Muscle layer of duodenum (tissue), 2 donors: ENCODE results near the gene XPO6.

Experiments used
- H3K27ac ChIP-seq: one replicate; pipeline ENCODE4 v1.7.0; 2013; ENCODE audit warnings: mild to moderate bottlenecking, low read length
- H3K27me3 ChIP-seq: one replicate; pipeline ENCODE4 v1.7.0; 2013; ENCODE audit warnings: low read depth, mild to moderate bottlenecking, control low read depth, low read length
- H3K36me3 ChIP-seq, 2 donors: one replicate each; pipeline ENCODE4 v1.7.0; 2013; ENCODE audit warnings: low read length in 2 of 2, control low read depth in 1 of 2, mild to moderate bottlenecking in 1 of 2; ENCODE audit not compliant: insufficient read depth in 2 of 2, control insufficient read depth in 1 of 2
- H3K4me1 ChIP-seq, 2 donors: one replicate each; pipeline ENCODE4 v1.7.0; 2013; ENCODE audit warnings: low read length in 2 of 2, mild to moderate bottlenecking in 2 of 2, control low read depth in 1 of 2, moderate library complexity in 1 of 2; ENCODE audit not compliant: insufficient read depth in 2 of 2, control insufficient read depth in 1 of 2
- H3K4me3 ChIP-seq, 2 donors: one replicate each; pipeline ENCODE4 v1.7.0; 2013; ENCODE audit warnings: low read length in 2 of 2, low read depth in 1 of 2, mild to moderate bottlenecking in 1 of 2
- H3K9me3 ChIP-seq, 2 donors: one replicate each; pipeline ENCODE4 v1.7.0; 2013; ENCODE audit warnings: low read length in 2 of 2, control low read depth in 1 of 2, mild to moderate bottlenecking in 1 of 2; ENCODE audit not compliant: control insufficient read depth in 1 of 2
- donor health status: healthy.

XPO6 gene

DNA sequence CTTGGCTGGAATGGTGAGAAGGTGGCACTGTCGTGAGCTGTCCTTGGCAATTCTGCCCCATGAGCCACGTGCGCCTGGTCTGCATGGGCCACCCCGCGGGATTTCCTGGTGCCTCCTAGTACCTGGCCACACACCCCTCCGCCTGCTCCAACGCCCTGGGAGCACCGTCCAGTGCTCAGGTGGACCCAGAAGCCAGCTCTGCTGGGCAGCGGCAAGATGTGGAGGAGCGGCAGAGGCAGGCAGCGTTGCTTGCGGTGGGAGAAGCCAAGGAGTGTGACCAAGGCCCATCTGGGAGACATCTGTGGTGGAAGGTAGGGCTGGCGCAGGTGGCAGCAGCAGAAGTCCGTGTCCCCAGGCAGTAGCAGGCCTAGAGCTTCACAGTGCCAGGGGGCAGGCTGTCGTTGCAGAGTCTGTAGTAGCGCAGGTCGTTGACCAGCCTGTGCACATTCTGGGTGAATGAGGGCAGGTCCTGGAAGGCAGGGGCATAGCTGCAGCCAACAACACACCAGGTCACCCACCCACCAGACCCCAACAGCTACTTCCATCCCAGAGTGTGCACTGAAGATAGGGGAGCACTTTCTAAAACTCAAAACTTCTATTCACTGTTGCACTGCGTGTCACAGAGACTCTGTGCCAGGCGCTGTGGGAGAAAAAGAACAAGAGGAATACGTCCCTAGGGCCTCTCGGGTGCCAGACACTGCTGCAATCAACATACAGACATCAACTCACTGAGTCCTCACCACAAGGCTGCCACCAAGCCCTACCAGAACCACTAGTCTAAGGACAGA lies 113.4 kb downstream of the XPO6 start:
- H3K27ac ChIP-seq = no peak overlapping the region
- no peaks in the 10 kb centered on the region for H3K4me1 ChIP-seq
- H3K4me3 ChIP-seq = no peak overlapping the region
- no peaks in the 10 kb centered on the region for H3K27me3 ChIP-seq
- H3K36me3 ChIP-seq = peaks cover 41 to 58% of the 10 kb centered on the region in 2 donors
- H3K9me3 ChIP-seq = no peaks in the 10 kb centered on the region

DNA sequence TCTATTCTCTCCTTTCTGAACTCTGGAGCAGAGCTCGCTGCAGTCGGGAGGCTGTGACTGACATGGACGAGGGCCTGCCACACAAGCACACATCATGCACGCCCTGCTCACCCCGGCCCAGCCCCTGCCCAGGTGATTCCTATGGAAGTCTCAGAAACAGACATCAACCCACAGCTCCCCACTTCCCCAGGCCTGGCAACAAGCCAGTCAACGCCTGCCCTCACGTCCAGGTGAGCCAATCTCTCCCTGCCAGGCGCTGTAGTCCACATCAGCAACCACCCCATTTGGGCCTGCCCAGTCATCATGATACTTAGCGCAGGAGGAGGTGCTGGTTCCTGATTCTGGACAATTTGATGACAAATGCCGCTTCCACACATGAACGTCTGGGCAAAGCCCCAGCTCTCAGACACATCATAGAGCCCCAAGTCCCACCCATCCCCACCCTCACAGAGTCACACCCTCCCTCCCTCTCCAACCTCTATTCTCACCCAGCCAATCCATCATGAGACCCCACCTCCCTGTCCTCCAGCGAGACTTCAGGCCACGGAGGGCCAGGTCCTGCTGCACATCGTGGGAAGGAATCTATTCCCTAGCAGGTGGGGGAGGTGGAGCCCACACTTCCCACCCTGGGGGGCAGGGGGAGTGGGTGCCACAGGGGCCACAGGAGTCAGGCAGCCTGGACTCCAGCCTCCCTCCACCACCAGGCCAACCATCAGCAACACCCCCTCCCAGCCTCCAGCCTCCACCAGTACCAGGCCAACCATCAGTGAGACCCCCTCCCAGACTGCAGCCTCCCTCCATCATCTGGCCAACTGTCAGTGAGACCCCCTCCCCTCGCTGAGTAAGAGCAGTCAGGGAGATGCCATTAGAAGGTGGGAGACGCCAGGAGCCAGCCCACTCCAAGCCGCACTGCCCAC lies 114.5 kb downstream of the XPO6 start:
- Histone ChIP-seq H3K36me3 (peaks cover 33 to 46% of the 10 kb centered on the region in 2 donors), H3K9me3 (no peaks in the 10 kb centered on the region), H3K27ac (no peak overlapping the region), H3K27me3 (no peaks in the 10 kb centered on the region), H3K4me1 (no peaks in the 10 kb centered on the region), H3K4me3 (no peak overlapping the region)

DNA sequence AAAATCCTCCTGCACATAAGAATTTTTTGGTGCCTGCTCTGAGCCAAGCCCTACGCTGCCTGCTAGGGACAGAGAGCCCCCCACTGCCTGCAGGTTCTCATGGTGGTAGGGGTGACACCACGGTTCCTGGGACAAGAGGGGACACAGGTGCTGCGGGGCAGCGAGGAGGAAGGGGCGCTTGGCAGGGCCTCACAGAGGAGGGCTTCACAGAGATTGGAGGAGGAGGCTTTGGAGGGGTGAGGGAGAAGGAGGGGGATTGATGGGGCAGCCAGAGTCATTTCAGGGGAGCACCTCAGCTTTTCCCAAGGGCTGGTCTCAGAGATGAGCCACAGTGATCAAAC lies 118.4 kb downstream of the XPO6 start:
- no peak overlapping the region for H3K27ac ChIP-seq

DNA sequence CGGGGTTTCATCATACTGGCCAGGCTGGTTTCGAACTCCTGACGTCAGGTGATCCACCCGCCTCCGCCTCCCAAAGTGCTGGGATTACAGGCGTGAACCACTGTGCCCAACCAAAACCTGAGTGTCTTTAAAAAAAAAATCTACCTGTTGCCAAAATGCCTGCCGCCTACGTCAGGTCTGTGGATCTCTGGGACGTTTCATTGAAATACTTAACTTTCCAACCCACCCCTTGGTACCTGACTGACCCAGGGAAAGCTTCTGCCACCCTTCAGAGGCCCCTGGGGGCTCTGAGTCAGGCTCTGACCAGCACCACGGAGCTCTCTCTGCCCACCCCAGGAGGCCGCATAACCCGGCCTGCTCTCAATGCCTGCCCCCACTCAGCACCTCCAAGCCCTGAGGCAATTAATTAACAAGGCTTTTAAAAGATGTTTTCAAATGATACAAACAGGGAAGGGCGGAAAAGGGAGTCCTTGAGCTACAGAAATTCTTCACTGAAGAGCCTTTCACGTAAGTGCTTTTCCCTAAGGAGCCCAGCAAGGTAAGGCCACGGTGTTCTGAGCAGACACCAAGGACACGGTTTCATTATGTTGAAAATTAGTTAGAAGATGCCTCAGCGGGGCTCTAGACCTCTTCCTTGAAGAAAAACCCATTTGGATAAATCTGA lies 118.9 kb downstream of the XPO6 start:
- H3K4me1 ChIP-seq = no peaks in the 10 kb centered on the region
- H3K4me3 ChIP-seq = no peak overlapping the region
- H3K36me3 ChIP-seq = peaks cover 5 to 6% of the 10 kb centered on the region in 2 donors
- H3K9me3 ChIP-seq = no peaks in the 10 kb centered on the region
- no peaks in the 10 kb centered on the region for H3K27me3 ChIP-seq
- H3K27ac ChIP-seq = no peak overlapping the region

More for the DNA sequence above, 118.4 kb downstream of the XPO6 start:
- no peaks in the 10 kb centered on the region for H3K9me3 ChIP-seq
- no peak overlapping the region for H3K4me3 ChIP-seq
- H3K27me3 ChIP-seq = no peaks in the 10 kb centered on the region
- H3K36me3 ChIP-seq = peaks cover 10% of the 10 kb centered on the region in 2 donors
- no peaks in the 10 kb centered on the region for H3K4me1 ChIP-seq

GRCh38 chr16:28091656-28092055 lies 120.1 kb downstream of the XPO6 start:
- Histone ChIP-seq H3K27ac (no peak overlapping the region), H3K9me3 (no peaks in the 10 kb centered on the region), H3K4me1 (no peaks in the 10 kb centered on the region), H3K4me3 (no peak overlapping the region), H3K36me3 (peaks cover 0 to 1% of the 10 kb centered on the region in 2 donors), H3K27me3 (no peaks in the 10 kb centered on the region)

DNA sequence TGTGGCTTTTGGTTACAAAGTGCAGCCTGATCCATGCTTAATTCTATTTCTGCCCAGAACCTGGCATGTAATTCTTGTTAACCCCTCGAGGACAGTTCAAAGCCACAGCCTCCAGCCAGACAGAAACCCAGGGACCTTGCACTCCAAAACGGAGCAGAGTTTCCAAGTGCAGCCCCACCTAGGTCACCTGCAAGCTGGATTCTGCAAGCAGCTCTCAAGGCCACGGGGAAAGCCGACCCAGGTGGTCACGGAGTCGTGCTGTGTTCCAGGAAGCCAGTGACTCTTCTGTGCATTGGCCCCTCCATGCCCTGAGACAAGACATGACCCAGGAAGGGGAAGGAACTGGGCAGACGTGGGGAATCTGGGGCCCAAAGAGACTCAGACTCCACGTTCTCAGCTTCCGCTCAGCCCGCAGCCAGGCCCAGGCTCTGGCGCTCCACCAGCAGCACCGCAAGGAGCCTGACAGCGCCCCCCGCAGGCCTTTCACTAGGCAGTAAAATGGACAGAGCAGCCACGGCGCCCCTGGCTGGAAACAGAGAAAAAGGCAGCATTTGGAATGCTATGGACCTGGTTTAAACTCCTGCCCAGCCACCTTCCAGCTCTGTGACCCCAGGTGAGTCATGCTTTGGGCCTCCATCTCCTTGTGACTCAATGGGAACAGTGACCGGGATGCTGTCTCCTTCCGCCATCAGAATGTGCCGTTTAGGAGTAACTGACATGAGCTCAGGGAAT lies 121.0 kb downstream of the XPO6 start:
- H3K9me3 ChIP-seq = no peaks in the 10 kb centered on the region
- H3K4me1 ChIP-seq = no peaks in the 10 kb centered on the region
- H3K36me3 ChIP-seq = no peaks in the 10 kb centered on the region
- no peak overlapping the region for H3K27ac ChIP-seq
- no peaks in the 10 kb centered on the region for H3K27me3 ChIP-seq
- H3K4me3 ChIP-seq = no peak overlapping the region

DNA sequence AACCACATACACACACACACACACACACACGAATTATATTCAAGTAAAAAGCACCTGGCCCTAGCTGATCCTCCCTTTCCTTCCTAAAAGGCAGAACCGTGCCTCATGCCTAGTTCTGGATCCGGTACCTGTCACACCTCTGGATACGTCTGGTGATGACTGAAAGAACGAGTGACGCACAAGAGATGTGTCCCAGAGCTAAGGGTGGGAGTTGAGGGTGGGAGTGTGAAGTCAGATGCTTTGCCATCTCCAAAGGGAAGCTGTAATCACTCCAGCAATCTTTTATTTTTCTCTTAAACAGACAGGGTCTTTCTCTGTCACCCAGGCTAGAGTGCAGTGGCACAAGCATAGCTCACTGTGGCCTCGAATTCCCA lies 121.8 kb downstream of the XPO6 start:
- Histone ChIP-seq H3K4me3 (no peak overlapping the region), H3K36me3 (no peaks in the 10 kb centered on the region), H3K4me1 (no peaks in the 10 kb centered on the region), H3K27me3 (no peaks in the 10 kb centered on the region), H3K27ac (no peak overlapping the region), H3K9me3 (no peaks in the 10 kb centered on the region)

- Histone ChIP-seq H3K27ac (no peak overlapping the region), H3K27me3 (no peaks in the 10 kb centered on the region), H3K36me3 (no peaks in the 10 kb centered on the region), H3K4me1 (no peaks in the 10 kb centered on the region), H3K9me3 (no peaks in the 10 kb centered on the region), H3K4me3 (no peak overlapping the region)
These were observed 122.4 kb downstream of the XPO6 start for GRCh38 chr16:28089205-28089991.

DNA sequence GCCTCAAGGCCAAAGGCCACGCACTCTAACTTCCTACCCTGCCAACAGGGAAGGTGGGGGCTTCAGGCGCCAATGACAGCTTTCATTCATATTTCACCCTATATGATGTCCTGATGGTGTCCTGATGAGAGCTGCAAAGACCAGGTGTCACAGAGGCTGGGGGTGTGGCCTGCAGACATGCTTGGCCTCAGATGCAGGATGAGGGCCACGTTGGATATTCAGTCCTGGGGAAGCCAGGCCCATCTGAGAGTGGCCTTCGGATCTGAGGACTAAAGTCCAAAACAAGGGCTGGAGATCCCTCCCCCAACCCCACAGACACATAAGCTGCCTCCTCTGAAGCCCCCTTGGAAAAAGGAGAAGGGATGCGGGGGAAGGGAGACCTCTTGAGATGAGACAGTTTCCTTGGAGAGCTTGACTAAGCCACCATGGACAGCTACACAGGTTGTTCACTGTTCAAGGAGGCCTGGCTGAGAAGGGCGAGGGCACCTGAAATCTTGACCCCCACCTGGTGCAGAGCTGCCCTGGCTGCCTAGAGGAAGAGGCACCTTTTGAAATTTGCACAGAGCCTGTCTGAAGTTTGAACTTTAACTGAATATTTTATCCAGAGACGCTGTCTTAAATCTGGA lies 124.0 kb downstream of the XPO6 start:
- Histone ChIP-seq H3K4me1 (no peaks in the 10 kb centered on the region), H3K27ac (no peak overlapping the region), H3K4me3 (no peak overlapping the region), H3K36me3 (no peaks in the 10 kb centered on the region), H3K27me3 (no peaks in the 10 kb centered on the region), H3K9me3 (no peaks in the 10 kb centered on the region)

DNA sequence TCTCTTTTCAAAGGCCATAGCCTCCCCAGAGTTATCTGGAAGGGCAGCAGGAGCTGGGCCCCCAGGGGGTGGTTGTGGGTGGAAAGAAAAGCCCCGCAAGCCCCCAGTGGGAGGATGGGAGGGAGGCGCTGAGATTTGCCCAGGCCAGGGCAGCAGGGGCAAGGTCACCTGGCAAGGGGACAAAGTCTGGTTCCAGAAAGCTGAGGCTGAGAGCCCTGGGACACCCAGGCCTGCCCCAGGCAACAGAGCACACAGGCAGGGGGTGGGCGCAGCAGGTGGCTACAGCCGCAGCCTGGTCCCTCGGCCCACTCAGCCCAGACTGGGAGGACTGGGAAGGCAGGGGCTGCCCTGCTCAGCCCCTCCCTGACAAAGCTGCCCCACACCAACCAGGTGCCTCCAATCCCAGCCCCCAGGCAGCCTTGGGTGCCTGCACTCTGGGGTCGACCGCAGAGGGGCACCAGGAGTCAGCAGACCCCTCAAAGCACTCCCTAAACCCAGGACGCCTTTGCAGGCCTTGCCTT lies 124.6 kb downstream of the XPO6 start:
- Histone ChIP-seq H3K4me3 (no peak overlapping the region), H3K9me3 (no peaks in the 10 kb centered on the region), H3K4me1 (no peaks in the 10 kb centered on the region), H3K27ac (no peak overlapping the region), H3K27me3 (no peaks in the 10 kb centered on the region), H3K36me3 (no peaks in the 10 kb centered on the region)
